Activated CD4-positive, CD25-positive, alpha-beta regulatory T cell treated with anti-CD3 and anti-CD28 coated beads, Interleukin-2, amount 50 U/mL, for 72 hours (primary cell): ENCODE data around the gene HES2.
A peak's percentile ranks its signal among the peaks of the same experiment; 100 is the strongest.
"Not testable (repeated sequence)": the region's sequence is repeated elsewhere in the genome, so short reads cannot be mapped to it uniquely, and the experiment has no call there.

Source experiments
- DNase-seq: peaks from one replicate; pipeline ENCODE4 v3.0.0; 2021

HES2 gene, protein sequence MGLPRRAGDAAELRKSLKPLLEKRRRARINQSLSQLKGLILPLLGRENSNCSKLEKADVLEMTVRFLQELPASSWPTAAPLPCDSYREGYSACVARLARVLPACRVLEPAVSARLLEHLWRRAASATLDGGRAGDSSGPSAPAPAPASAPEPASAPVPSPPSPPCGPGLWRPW

DNA sequence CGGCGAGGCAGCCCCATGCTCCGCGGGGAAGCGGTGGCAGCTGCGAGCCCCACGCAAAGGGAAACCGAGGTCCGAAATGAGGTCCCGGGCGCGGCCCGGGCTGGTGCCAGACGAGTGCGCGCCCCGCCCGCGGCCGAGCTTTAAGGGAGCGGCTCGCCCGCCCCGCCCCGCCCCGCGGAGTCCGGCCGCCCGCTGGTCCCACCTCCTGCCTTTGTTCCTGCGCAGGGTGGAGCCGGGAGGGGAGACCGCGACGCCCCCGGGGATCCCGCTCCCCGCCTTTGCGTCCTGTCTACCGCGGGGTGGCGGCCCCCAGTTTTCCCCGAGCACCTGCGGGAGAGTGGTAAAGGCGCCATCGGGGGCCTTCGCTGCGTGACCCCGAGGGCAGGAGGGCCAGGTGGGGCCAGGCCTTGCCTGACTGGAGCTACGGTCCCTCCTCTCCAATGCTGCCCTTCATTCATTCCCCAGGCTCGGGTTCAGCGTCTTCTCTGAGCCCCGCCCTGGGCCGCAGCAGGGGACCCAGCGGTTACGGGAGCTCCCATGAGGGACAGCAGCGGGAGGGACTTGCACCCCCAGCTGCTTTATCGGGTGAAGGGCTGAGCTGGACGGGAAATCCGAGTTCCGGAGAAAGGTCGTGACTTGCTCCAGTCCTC lies at the start of gene HES2:
HES2 (minus strand) TSS at position 116 of the 650 bp plus-strand sequence; CDS start at position 17, 99 bp downstream.
- DNase-seq = no peak

DNA sequence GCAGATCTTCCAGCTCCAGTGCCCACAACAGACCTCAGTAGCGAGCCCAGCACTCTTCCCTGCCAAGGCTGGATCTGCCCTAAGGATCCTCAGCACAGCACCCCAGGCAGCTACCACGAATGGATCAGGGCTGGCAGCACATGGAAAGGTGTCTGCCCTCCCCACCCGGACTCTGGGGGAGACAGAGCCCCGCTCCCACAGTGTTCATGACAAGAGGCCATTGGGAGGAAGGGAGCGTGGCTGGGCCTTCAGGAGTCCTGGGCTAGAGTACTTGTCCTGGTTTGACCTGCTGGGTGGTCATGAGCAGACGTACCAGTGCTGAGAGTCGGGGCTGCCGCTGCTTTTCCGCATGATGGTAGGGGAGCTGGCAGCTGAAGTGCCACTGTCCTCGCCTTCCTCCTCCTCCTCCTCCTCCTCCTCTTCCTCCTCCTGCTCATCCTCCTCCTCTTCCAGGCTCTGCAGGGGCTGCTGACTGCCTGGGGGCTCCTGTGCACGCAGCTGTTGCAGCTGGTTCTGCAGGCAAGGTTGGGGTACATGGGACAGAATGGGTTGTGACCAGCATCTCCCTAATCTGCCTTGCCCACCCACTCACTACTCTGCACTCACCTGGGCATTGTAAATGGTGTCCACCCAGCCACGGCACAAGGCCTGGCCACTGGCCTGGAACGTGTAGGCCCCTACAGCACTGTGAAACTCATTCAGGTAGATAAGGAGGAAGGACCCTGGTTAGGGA lies 49.2 kb upstream of the HES2 start:
- no peak for DNase-seq

DNA sequence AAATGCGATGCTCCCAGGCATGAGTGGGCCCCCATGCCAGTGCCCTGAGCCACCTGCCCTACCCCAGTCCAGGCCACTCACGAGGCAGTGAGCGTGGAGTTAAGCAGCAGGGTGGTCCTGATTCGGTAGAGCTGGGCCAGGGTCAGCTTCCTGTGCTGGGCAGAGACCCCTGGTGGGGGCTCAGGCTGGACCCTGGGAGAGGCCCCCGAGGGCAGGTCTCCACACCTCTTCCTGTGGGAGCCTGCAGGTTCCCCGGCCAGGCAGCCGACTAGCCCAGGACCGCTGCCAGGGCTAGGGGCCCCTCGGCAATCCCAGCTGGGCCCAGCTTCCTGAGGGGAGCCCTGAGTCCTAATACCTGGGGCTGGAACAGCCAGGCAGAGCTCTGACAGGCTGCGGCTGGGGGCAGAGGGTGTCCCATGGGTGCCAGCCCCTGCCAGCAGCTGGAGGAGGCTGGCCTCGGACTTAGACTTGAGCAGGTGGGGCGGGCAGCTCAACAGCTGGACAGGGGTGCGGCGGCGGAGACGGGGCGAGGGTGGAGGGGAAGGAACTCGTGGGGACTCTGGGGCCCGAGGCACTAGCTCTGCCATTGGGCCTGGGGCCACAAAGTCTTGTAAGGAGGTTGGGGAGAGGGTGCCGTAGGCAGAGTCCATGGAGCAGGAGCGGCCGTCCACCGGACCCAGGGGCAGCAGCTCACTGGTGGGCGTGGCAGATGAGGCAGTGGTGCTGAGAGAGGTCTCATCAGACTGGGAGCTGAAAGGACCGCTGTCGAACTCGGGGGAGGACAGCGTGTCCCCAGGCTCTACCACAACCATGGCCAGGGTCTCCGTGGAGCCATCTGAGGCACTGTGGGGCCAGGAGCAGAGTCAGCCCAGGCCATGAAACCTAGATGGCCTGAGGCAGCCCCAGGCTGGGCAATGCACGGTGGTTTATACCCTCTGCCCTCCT lies 48.3 kb upstream of the HES2 start:
- no peak for DNase-seq

DNA sequence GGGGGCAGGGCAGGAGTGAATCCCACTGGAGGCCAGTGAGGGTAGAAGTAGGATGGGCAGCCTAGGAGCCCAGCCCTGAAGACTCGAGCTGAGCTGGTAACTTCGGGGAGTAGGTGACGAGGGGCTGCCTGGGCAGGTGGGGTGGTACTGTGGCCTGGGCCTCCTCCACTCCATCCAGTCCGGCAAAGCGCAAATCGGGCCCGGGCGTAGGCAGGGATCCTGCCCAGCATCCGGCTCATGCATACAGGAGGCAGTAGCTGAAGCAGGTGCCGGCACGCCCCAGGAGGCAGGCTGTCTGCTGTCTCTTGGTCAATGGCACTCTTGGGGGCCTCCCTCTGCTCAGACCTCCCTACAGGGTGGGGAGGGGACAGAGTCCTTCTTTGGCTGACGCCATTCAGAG lies 47.5 kb upstream of the HES2 start:
- DNase-seq = no peak

DNA sequence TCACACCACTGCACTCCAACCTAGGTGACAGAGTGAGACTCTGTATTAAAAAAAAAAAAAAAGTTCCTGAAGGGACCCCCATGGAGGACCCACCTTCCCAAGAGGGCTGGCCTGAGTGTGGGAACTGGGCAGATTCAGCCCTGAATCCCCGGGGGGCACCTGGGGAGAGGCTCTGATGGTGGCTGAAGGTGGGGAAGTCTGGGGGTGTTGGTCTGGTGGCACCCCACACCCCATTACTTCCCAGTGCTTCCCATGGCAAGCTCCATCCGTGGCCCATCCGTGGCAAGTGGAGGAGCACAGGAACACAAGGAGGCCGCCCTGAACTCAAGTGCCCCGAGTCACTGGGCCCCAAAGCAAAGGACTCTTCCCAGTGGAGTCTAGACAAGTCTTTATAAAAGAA lies 47.0 kb upstream of the HES2 start:
- no peak for DNase-seq

DNA sequence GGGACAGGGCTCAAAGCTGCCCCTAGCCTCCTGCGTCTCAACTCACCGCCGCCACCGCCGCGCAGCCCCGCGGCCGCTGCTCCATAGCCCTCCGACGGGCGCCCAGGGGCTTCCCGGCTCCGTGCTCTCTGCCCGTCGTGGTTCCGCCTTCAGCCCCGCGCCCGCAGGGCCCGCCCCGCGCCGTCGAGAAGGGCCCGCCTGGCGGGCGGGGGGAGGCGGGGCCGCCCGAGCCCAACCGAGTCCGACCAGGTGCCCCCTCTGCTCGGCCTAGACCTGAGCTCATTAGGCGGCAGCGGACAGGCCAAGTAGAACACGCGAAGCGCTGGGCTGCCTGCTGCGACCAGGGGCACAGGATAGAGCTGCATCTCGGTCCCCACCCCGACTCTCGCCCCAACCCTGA lies 46.3 kb upstream of the HES2 start, which contains the start of gene TNFRSF25:
TNFRSF25 (minus strand) TSS at position 151 of the 400 bp plus-strand sequence; CDS start at position 85, 66 bp downstream.
- DNase-seq = peak; percentile 73

DNA sequence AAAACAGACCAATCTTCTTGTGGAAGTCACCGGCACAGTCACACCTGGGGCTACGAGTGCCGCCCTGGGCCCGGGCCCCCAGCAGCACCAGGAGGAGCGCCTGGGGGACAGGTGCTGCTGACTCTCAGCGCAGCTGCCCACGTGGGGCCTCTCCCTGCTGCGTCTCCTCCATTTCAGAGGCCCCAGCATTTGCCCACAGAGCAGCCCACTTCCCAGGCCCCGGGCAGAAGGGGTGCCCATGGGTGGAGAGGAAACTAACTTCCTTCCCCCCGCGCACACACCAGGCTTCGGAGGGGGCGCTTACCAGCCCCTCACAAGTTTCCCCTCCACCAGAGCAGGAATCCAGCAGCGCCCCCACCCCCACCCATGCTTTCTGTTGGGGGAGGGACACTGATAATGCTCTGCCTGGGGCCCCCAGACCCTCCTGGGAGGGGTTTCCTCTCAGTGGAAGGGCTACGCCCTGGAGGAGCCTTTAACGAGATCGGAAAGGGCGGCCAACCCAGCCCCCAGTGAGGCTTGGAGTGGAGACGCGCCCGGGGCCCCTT lies 45.8 kb upstream of the HES2 start:
- no peak for DNase-seq

DNA sequence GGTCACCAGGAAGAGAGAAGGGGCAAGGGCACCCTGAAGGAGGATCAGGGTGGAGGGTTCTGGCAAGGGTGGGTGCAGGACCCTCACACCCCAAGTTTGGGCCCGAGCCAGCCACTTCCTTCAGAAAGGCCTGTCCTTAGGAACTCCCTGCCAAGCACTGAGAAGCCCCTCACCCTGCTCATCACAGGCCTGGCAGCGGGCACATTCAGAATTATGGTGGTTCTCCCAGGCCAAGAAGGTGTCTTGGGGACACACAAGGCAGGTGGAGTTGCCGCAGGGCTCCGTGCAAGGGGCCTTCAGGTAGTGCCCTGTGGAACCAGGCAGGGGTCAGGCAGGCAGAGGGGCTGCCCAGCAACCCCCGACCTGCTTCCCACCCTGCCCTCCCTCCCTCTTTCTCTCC lies 45.2 kb upstream of the HES2 start:
- no peak for DNase-seq

DNA sequence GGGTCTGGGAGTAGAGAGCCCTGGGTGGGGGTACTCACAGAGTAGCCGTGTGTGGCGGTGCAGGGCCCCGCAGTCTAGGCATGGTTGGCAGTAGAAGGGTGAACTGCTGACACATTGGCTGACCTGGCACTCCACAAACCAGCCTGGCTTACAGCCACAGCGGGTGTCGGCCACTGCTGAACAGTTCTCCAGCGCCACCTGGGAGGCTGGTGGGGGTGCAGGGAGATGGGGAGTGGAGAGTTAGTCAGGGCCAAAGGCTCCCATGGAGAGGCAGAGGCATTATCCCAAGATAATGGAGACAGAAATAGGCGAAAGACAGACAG lies 44.8 kb upstream of the HES2 start:
- DNase-seq = no peak

DNA sequence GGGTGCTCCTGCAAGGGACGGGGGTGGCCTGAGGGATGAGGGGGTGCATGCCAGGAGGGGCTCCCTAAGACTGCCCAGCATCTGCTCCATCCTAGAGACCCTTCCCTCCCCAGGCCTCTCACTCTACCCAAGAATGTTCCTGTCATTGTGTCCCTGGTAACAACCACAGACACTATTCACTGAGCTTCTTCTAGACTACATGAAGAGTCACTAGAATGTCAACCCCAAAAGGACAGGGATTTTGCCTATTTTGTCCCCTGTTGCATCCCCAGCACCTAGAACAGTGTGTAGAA lies 43.3 kb upstream of the HES2 start:
- no peak for DNase-seq

DNA sequence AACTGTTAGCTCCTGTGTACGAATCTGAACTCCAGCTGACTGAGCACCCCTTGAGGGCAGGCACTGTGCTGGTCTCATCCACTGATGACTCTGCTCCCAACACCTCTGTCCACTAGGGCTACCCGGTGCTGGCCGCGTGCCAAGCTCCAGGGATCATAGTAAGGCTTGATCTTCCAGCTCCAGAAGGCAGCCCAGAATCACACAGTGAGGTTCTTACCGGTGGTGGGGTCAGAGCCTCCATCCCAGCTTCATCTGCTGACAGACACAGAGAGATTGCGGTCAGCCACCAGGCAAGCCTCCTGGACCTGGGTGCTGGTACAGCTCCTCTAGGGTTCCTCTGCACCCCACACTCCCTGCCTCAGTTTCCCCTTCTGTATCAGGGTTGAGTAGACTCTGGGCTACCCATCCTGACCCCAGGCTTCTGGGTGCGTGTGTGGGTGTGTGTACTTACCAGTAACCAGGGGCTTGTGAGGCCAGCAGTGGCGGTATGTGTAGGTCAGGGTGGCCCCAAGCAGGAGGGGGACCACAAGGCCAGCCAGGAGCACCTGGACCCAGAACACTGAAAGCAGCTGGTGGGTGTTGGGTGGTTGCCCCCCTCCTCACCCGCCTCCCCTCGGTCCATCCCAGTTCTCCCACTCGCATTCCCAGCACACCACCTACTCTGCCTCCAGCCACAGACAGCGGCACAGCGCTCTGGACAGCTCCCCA lies 42.8 kb upstream of the HES2 start:
- DNase-seq = no peak

DNA sequence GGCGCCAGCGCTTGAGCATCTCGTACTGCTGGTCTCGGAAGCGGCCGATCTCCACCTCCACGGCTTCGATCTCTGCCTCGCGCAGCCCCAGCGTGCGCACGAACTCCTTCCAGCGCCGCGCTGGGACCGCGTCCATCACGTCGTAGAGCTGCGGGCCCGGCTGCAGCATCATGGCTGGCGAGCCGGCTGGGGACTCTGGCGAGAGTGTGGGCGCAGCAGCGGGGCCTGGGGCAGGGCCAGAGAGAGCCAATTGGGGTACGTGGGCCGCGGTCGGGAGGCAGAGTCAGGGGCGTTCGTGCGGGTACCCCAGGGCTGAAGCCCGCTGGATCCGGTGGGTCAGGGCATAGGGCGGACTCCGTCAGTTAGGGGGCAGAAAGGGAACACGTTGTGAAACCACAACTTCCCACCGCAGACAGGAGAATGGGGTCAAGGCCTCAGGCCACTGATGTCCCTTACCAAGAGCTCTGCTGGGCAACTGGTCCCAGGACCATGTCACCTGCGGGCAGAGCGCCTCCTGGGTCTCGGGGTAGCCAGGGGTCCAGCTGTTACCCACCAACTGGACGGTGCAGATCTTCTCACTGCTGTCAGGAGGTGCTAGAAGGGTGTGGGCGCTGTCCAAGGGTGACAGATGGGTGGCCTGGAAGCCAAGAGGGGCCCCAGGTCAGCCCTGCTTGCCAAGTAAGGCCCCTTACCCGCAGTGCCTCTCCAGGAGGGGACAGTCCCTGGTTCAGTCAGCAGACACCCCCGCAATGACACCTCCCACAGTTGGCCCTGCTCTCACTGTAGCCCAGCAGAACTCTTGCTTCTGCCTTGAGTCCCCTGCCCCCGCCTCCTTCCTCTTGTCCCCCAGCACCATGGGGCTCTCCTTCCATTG lies 42.1 kb upstream of the HES2 start:
- no peak for DNase-seq

DNA sequence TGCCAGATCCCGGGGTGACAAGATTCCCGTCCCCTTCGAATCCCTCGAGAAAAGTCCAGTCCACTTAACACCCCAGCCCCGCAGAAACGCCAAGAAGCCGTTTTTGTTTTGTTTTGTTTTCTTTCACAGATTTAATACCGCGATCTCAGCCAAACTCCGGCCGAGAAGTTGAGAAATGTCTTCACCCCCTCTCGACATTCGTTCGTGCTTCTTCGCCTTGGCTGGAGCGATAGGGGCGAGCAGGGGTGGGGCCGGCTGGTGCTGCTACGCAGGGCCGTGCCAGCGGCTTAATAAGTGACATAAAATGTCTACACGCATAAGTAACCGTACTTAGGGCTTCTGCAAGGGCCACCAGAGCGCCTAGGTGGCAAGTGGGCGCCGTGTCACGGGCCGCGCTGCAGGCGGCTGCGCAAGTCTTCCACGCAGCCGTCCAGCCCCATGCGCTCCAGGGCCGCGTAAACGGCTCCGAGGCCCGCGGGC lies 41.4 kb upstream of the HES2 start:
- no peak for DNase-seq

DNA sequence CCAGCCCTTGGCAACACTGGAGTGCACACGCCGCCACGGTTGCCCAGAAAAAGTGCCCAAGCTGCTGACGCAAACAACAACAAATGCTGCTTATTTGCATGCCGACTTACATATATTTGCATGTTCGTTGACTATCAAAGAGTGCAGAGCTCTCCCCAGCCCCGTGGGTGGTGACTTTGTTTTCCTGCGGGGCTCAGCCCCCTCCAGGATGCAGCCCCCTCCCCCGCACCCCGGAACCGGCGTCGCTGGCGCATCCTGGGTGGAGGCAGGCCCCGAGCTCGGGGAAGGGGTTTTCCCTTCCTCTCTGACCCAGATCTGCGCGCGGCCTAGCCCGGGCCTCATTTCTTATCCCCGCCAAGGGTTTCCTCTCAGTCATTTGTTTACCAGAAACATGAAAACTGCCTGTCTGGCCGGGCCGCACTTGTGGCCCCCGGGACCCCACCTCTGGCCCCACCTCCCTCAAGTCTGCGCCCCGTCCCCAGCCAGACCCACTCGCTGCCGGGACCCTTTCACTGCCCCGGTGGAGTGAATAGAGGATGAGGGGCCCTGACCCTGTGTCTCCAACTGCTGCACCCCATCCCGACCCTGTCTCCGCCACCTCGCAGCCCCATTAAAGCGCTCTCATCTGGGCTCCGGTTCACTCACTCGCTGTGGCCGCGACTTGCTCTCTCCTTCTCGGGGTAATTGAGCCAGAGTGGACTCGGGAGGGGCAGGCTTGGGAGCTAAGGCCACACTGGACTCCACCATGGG lies 40.8 kb upstream of the HES2 start:
- DNase-seq = peak; percentile 85

DNA sequence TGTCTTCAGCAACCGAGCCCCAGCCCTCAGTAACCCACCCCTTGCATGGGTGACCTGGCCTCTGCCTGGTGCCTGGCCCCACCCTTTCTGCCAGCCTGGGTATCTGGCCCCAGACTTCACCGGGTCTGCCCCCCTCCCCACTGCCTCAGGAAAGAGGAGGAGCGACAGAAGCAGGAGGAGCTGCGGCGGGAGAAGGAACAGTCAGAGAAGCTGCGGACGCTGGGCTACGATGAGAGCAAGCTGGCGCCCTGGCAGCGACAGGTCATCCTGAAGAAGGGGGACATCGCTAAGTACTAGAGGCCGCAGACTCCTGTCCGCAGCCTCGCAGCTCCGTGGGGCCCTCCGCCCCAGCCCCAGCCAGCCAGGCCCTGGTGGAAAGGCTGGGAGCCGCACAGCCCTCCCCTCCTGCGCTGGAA lies 40.1 kb upstream of the HES2 start:
- DNase-seq = no peak

DNA sequence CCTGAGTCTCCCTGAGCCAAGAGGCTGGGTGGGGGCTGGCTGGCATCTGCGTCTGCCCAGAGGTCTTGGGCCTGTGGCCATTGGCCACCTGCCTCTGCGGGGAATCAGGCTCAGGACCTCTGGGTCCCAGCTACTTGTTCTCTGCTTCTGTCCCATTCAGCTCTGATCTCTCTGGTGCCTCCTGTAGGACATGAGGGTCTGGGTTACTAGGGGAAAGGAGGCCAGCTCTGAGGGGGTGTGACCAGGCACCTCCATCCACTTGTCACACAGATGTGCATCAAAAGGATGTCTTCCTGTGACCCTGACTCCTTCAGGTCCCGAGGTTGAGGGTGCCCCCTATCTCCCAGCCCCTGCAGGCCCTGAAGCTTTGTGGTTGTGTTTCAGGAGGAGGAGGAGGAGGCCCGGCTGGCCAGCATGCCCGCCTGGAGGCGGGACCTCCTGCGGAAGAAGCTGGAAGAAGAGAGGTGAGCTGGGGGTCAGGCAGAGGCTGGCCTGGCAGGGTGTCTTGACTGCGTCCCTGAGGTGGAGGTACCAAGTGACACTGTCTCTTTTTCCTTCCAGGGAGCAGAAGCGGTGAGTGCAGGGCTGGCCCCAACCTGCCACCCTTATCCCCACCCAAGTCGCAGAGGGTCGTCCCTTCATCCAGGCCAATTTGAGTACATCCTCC lies 37.2 kb upstream of the HES2 start:
- no peak for DNase-seq

DNA sequence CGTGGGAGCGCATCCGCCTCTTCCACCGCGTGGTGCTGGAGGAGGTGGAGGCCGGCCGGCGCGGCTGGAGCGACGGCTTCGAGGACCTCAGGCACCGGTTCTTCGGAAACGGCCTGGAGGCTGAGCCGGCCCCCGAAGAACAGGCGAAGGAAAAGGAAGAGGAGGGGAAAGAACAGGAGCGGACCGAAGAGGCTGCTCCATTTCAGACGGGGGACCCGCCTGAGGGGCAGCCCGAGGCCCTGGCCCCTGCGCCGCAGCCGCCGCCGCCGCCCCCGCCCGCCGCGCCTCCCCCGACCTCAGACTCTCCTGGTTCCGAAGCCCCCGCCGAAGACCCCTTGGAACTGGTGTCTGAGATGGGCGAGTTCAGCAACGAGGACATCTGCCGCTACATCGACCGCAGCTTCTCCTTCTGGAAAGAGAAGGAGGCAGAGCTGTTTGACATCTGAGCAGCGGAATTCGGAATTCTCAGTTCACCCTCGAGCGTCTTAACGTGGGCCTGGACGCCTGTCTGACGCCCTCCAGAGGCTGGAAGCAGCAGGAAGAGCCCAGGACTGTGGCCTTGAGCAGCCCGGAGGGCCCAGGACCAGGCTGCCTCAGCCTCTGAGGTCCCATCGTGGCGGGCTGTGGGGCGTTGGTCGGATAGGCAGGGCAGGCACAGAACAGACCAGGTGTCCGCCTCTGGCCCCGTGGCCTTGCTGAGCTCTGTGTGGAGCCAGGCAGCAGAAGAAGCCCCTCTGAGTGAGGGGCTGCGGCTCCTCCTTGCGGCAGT lies 36.2 kb upstream of the HES2 start:
- not testable (repeated sequence) for DNase-seq

DNA sequence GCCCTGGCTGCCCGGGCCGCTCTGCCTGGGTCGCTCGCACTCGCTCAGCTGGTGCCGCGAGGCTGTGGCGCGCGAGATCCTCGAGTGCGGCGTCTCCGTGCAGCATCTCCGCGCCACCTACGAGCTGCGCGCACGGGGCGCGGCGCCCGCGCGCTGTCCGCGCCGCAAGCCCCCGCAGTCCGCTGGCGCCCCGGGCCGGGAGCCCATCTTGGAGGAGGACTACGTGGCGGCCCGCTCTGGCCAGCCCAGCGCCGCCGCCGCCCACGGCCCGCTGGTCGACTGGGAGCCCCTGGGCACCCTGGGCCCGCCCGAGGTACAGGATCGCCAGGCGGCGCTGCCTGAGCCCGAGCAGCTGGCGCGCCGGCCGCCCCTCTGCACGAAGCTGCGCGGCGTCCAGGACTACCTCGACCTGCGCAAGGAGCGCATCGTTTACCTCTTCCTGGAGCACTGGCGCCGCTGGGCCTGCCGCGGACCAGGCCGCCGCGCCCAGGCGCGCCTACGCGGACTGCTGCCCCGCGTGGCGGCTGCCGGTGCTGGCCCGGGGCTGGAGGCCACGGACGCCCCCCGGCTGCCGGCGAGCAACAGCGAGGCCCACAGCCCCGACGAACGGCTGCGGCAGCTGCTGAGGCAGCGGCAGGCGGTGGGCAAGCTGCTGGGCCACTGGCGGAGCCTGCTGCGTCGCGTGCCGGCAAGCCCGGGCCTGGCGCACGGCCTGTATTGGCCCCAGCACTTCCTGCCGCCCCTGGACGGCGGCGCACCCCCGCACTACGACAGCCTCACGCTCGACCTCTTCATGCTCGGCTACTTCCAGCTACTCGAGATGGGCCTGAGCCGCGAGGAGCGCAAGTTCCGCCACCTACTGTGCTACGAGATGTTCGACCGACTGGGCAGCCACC lies 35.4 kb upstream of the HES2 start:
- DNase-seq = no peak
